A549 (cell line): Measurements from ENCODE around the gene PCYT1B.

Experiments
- CEBPB ChIP-seq, 2 experiments: fragments of >200 bp in 1 of 2; sonication (Bioruptor Twin) in 1 of 2; formaldehyde crosslinking in 1 of 2; IDR thresholded peaks; 2 replicates each; pipeline ENCODE4 v1.6.1; 2012 to 2016
- ESRRA ChIP-seq: fragments of 150-350 bp; IDR thresholded peaks from 2 replicates; pipeline ENCODE4 v1.6.1; 2014; ENCODE audit warnings: mild to moderate bottlenecking, low read length, borderline replicate concordance
- MAZ ChIP-seq: fragments of 150-350 bp; IDR thresholded peaks from 2 replicates; pipeline ENCODE4 v1.6.1; 2014; ENCODE audit warnings: antibody characterized with exemption, low read depth, low read length, borderline replicate concordance
- MYC ChIP-seq: IDR thresholded peaks from 2 replicates; pipeline ENCODE4 v1.6.1; 2012; ENCODE audit warnings: mild to moderate bottlenecking, inconsistent platforms, low read length, improper control_type of control experiment, borderline replicate concordance
- PHF8 ChIP-seq: fragments of 200-600 bp; sonication (generic); IDR thresholded peaks from 2 replicates; pipeline ENCODE4 v1.6.1; 2016; ENCODE audit warnings: low read depth, mild to moderate bottlenecking, antibody characterized with exemption, moderate library complexity, borderline replicate concordance
- POLR2A ChIP-seq: IDR thresholded peaks from 2 replicates; pipeline ENCODE4 v1.6.1; 2012; ENCODE audit warnings: mild to moderate bottlenecking, low read length
- TF ChIP-seq, protein P1 (sequence below): fragments of >200 bp; sonication (Bioruptor Twin); formaldehyde crosslinking; IDR thresholded peaks from 3 replicates; pipeline ENCODE4 v1.5.1; 2016

DNA sequence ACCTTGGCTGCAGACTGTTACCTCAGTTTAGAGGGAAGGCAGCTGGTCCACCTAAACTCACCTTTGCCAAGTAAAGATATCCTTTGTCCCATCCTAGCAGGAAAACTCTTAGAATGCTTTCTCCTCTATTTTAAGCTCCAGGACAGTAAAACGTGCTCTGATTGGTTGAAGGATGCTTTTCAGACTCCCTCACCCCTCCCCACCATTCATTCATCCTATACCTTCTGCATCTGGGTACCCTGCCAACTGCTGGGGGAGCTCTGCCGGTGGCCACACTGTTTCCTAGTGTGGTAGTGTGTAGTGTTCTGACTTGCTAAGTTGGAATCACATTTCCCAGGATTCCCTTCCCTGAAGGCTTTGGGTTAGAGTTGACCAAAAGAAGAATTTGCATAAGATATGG is 26.3 kb upstream of the PCYT1B start:
- TF ChIP-seq CEBPB (IDR thresholded peaks at IDR 0.05) (no peak), MAZ (no peak), POLR2A (no peak), MYC (no peak), PHF8 (no peak), ESRRA (no peak)
- TF ChIP-seq, protein P1, sequence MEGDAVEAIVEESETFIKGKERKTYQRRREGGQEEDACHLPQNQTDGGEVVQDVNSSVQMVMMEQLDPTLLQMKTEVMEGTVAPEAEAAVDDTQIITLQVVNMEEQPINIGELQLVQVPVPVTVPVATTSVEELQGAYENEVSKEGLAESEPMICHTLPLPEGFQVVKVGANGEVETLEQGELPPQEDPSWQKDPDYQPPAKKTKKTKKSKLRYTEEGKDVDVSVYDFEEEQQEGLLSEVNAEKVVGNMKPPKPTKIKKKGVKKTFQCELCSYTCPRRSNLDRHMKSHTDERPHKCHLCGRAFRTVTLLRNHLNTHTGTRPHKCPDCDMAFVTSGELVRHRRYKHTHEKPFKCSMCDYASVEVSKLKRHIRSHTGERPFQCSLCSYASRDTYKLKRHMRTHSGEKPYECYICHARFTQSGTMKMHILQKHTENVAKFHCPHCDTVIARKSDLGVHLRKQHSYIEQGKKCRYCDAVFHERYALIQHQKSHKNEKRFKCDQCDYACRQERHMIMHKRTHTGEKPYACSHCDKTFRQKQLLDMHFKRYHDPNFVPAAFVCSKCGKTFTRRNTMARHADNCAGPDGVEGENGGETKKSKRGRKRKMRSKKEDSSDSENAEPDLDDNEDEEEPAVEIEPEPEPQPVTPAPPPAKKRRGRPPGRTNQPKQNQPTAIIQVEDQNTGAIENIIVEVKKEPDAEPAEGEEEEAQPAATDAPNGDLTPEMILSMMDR: no peak
